Tibial nerve (tissue), 4 donors: ENCODE data around the gene PCAT7.

Experiments
- EP300 ChIP-seq, 2 donors: sonication (generic); formaldehyde crosslinking; IDR thresholded peaks; one replicate each; pipeline ENCODE4 v1.6.1; 2017; ENCODE audit warnings: antibody characterized with exemption in 2 of 2, mild to moderate bottlenecking in 1 of 2
- POLR2A ChIP-seq, 2 donors: fragments of 450-650 bp; IDR thresholded peaks; one replicate each; pipeline ENCODE4 v1.6.1; 2017; ENCODE audit warnings: antibody characterized with exemption in 2 of 2, mild to moderate bottlenecking in 2 of 2, moderate library complexity in 2 of 2
- TF ChIP-seq, protein P1 (sequence below), 5 experiments: fragments of 200-600 bp in 3 of 5; fragments of 450-650 bp in 2 of 5; sonication (generic) in 3 of 5; IDR thresholded peaks; one replicate each; pipeline ENCODE4 v1.5.1; 2016 to 2019; ENCODE audit warnings: antibody characterized with exemption in 5 of 5, mild to moderate bottlenecking in 3 of 5, moderate library complexity in 2 of 5

DNA sequence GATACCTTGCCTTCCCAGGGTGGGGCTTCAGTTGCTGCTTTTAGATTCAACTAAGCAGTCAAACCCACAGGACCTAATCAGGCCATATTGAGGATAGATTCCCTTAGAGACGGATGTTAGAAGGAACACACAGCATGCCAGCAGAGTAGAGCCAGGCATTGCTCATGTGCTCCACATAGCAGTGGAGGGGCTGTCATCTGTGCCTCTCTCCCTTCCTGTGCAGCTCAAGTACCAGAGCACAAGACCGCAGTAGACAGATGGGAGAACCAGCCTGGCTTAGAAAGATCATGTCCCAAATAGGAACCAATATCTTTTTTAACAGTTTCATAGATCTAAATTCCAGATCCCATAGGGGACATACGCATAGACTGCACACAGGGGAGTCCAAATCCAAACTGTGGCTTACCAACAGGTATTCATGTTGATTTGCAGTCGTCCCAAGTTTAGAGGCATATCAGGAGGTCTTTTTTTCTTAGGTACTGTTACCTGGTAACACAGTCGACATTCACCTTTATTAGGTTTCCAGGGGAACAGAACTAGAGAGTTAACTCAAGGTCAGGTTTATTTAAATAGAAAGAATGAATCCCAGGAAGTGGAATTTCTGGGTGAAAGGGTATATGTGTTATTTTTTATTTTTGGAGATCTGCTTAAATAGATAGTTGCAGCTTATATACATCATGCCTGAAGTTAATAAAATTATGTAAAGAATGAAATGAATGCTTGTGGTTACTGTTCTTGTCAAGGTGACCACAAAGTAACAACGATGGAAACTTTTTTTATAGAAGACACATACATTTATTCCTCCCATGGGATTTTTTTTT is 43.5 kb upstream of the PCAT7 start:
- TF ChIP-seq, protein P1, sequence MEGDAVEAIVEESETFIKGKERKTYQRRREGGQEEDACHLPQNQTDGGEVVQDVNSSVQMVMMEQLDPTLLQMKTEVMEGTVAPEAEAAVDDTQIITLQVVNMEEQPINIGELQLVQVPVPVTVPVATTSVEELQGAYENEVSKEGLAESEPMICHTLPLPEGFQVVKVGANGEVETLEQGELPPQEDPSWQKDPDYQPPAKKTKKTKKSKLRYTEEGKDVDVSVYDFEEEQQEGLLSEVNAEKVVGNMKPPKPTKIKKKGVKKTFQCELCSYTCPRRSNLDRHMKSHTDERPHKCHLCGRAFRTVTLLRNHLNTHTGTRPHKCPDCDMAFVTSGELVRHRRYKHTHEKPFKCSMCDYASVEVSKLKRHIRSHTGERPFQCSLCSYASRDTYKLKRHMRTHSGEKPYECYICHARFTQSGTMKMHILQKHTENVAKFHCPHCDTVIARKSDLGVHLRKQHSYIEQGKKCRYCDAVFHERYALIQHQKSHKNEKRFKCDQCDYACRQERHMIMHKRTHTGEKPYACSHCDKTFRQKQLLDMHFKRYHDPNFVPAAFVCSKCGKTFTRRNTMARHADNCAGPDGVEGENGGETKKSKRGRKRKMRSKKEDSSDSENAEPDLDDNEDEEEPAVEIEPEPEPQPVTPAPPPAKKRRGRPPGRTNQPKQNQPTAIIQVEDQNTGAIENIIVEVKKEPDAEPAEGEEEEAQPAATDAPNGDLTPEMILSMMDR (IDR thresholded peaks at IDR 0.05) = no peak
- TF ChIP-seq POLR2A (IDR thresholded peaks at IDR 0.05) (no peak), EP300 (IDR thresholded peaks at IDR 0.05) (no peak)
